ENCODE measurements around the gene AFF3.

Gene AFF3

GRCh38 chr2:99648906-99649789 lies 493.2 kb downstream of the AFF3 start:
- DNase-seq: no peak

- DNase-seq: no peak
Observed at GRCh38 chr2:99648178-99648844, 494.1 kb downstream of the AFF3 start.

GRCh38 chr2:99645960-99646359 lies 496.4 kb downstream of the AFF3 start:
- no peak for DNase-seq

GRCh38 chr2:99644419-99644787 lies 498.0 kb downstream of the AFF3 start:
- DNase-seq: no peak

GRCh38 chr2:99643787-99644418 lies 498.5 kb downstream of the AFF3 start:
- DNase-seq: no peak

- DNase-seq: no peak
Observed at GRCh38 chr2:99641999-99642398, 500.4 kb downstream of the AFF3 start.

- no peak for DNase-seq
Observed at GRCh38 chr2:99640635-99641151, 501.7 kb downstream of the AFF3 start.

- no peak for DNase-seq
Observed at GRCh38 chr2:99638791-99639190, 503.6 kb downstream of the AFF3 start.

GRCh38 chr2:99637159-99637697 lies 505.2 kb downstream of the AFF3 start:
- DNase-seq: no peak

GRCh38 chr2:99636144-99637034 lies 506.0 kb downstream of the AFF3 start:
- DNase-seq: no peak

- DNase-seq: no peak
Observed at GRCh38 chr2:99635710-99636109, 506.7 kb downstream of the AFF3 start.

GRCh38 chr2:99634234-99634633 lies 508.2 kb downstream of the AFF3 start:
- DNase-seq: no peak

- DNase-seq: no peak
Observed at GRCh38 chr2:99631700-99632099, 510.7 kb downstream of the AFF3 start.

- no peak for DNase-seq
Observed at GRCh38 chr2:99629320-99629719, 513.1 kb downstream of the AFF3 start.

- DNase-seq: no peak
Observed at GRCh38 chr2:99626158-99626557, 516.2 kb downstream of the AFF3 start.

GRCh38 chr2:99624677-99625076 lies 517.7 kb downstream of the AFF3 start:
- DNase-seq: no peak

GRCh38 chr2:99623613-99624012 lies 518.8 kb downstream of the AFF3 start:
- no peak for DNase-seq

GRCh38 chr2:99623035-99623434 lies 519.4 kb downstream of the AFF3 start:
- no peak for DNase-seq

GRCh38 chr2:99622534-99622933 lies 519.9 kb downstream of the AFF3 start:
- no peak for DNase-seq

GRCh38 chr2:99621774-99622173 lies 520.6 kb downstream of the AFF3 start:
- no peak for DNase-seq

GRCh38 chr2:99621106-99621505 lies 521.3 kb downstream of the AFF3 start:
- no peak for DNase-seq

GRCh38 chr2:99619151-99619550 lies 523.2 kb downstream of the AFF3 start:
- DNase-seq: no peak

Measured in NCI-H748 treated with DMSO at 0.1 percent for 48 hours (cell line).